ENCODE data around the gene TMEM147. TPM values are rescaled to one million over a fixed set of nuclear protein-coding genes. Genes with fewer than 3 reads are reported as not detected.

TMEM147 gene
- total and polyA plus RNA-seq, 10 of the 15 experiments (the other 5 are each of a cell fraction or from before 2014, with no cell fraction given): 53.4 to 145 (median 79.3) TPM

DNA sequence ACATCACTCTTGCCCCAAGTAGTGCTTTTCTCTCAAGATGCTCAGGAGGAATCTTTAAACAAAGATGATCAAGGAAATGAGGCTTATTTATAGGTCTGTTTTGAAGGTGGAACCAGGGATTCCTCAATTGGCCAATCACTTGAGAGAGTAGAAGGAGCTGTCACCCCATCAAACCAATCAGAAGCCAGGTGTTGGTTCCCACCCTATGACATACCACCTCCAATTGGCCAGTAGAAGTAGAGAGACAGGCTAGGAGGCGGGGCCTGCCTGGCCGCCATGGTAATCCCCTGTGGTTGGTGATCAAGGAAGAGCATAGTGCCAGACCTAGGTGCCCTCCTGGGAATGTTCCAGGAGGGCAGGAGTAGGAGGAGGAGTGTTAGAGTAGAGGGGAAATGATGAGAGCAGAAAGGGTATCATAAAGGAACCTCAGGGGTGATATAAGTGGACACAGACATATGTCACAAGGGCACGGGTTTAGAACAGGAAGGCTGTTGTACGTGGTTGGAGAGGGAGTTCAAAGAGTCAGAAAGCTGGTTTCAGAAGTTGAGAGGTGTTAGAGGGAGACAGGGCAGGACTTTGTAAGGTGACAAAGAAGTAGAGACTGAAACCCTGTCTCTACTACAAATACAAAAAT lies 51.1 kb downstream of the TMEM147 start (continued):
- no peak for TF ChIP-seq CEBPB (IDR thresholded peaks at IDR 0.05; ENCODE audit: borderline replicate concordance in 1 of 2, low read depth in 2 of 2, low read length in 2 of 2)
- TF ChIP-seq RAD21 (IDR thresholded peaks at IDR 0.05; ENCODE audit: insufficient read depth, low read depth, low read length): no peak
- TF ChIP-seq, protein P1, sequence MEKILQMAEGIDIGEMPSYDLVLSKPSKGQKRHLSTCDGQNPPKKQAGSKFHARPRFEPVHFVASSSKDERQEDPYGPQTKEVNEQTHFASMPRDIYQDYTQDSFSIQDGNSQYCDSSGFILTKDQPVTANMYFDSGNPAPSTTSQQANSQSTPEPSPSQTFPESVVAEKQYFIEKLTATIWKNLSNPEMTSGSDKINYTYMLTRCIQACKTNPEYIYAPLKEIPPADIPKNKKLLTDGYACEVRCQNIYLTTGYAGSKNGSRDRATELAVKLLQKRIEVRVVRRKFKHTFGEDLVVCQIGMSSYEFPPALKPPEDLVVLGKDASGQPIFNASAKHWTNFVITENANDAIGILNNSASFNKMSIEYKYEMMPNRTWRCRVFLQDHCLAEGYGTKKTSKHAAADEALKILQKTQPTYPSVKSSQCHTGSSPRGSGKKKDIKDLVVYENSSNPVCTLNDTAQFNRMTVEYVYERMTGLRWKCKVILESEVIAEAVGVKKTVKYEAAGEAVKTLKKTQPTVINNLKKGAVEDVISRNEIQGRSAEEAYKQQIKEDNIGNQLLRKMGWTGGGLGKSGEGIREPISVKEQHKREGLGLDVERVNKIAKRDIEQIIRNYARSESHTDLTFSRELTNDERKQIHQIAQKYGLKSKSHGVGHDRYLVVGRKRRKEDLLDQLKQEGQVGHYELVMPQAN (conservative IDR thresholded peaks at IDR 0.05): no peak
- 0 out of 2 replicates have a peak, but pooled peaks have one; percentile 18 for TF ChIP-seq MXI1 (IDR thresholded peaks at IDR 0.05; ENCODE audit: low read depth, low read length)
- no peak for TF ChIP-seq IRF4 (IDR thresholded peaks at IDR 0.05; ENCODE audit: low read depth, low read length)
- TF ChIP-seq DPF2 (IDR thresholded peaks at IDR 0.05): peak; percentile 64; the same call in 1 of the 2 replicates
- TF ChIP-seq, protein P2, sequence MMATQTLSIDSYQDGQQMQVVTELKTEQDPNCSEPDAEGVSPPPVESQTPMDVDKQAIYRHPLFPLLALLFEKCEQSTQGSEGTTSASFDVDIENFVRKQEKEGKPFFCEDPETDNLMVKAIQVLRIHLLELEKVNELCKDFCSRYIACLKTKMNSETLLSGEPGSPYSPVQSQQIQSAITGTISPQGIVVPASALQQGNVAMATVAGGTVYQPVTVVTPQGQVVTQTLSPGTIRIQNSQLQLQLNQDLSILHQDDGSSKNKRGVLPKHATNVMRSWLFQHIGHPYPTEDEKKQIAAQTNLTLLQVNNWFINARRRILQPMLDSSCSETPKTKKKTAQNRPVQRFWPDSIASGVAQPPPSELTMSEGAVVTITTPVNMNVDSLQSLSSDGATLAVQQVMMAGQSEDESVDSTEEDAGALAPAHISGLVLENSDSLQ (IDR thresholded peaks at IDR 0.05): peak; percentile 97
- peak; percentile 48 for TF ChIP-seq FOS (IDR thresholded peaks at IDR 0.05; ENCODE audit: borderline replicate concordance, extremely low read depth, insufficient read length)
- TF ChIP-seq, protein P3, sequence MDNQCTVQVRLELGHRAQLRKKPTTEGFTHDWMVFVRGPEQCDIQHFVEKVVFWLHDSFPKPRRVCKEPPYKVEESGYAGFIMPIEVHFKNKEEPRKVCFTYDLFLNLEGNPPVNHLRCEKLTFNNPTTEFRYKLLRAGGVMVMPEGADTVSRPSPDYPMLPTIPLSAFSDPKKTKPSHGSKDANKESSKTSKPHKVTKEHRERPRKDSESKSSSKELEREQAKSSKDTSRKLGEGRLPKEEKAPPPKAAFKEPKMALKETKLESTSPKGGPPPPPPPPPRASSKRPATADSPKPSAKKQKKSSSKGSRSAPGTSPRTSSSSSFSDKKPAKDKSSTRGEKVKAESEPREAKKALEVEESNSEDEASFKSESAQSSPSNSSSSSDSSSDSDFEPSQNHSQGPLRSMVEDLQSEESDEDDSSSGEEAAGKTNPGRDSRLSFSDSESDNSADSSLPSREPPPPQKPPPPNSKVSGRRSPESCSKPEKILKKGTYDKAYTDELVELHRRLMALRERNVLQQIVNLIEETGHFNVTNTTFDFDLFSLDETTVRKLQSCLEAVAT (IDR thresholded peaks at IDR 0.05): no peak
- TF ChIP-seq, protein P4, sequence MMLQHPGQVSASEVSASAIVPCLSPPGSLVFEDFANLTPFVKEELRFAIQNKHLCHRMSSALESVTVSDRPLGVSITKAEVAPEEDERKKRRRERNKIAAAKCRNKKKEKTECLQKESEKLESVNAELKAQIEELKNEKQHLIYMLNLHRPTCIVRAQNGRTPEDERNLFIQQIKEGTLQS (IDR thresholded peaks at IDR 0.05; ENCODE audit: borderline replicate concordance, extremely low read depth, low read depth, low read length): no peak
- TF ChIP-seq, protein P5, sequence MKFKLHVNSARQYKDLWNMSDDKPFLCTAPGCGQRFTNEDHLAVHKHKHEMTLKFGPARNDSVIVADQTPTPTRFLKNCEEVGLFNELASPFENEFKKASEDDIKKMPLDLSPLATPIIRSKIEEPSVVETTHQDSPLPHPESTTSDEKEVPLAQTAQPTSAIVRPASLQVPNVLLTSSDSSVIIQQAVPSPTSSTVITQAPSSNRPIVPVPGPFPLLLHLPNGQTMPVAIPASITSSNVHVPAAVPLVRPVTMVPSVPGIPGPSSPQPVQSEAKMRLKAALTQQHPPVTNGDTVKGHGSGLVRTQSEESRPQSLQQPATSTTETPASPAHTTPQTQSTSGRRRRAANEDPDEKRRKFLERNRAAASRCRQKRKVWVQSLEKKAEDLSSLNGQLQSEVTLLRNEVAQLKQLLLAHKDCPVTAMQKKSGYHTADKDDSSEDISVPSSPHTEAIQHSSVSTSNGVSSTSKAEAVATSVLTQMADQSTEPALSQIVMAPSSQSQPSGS (IDR thresholded peaks at IDR 0.05; ENCODE audit: low read length): no peak
- TF ChIP-seq BCL11A (IDR thresholded peaks at IDR 0.05; ENCODE audit: low read depth, low read length): no peak
- TF ChIP-seq, protein P6, sequence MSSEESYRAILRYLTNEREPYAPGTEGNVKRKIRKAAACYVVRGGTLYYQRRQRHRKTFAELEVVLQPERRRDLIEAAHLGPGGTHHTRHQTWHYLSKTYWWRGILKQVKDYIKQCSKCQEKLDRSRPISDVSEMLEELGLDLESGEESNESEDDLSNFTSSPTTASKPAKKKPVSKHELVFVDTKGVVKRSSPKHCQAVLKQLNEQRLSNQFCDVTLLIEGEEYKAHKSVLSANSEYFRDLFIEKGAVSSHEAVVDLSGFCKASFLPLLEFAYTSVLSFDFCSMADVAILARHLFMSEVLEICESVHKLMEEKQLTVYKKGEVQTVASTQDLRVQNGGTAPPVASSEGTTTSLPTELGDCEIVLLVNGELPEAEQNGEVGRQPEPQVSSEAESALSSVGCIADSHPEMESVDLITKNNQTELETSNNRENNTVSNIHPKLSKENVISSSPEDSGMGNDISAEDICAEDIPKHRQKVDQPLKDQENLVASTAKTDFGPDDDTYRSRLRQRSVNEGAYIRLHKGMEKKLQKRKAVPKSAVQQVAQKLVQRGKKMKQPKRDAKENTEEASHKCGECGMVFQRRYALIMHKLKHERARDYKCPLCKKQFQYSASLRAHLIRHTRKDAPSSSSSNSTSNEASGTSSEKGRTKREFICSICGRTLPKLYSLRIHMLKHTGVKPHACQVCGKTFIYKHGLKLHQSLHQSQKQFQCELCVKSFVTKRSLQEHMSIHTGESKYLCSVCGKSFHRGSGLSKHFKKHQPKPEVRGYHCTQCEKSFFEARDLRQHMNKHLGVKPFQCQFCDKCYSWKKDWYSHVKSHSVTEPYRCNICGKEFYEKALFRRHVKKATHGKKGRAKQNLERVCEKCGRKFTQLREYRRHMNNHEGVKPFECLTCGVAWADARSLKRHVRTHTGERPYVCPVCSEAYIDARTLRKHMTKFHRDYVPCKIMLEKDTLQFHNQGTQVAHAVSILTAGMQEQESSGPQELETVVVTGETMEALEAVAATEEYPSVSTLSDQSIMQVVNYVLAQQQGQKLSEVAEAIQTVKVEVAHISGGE (CRISPR knock-in tag; IDR thresholded peaks at IDR 0.05): no peak
- TF ChIP-seq STAT1 (conservative IDR thresholded peaks at IDR 0.05): no peak
- TF ChIP-seq, protein P7, sequence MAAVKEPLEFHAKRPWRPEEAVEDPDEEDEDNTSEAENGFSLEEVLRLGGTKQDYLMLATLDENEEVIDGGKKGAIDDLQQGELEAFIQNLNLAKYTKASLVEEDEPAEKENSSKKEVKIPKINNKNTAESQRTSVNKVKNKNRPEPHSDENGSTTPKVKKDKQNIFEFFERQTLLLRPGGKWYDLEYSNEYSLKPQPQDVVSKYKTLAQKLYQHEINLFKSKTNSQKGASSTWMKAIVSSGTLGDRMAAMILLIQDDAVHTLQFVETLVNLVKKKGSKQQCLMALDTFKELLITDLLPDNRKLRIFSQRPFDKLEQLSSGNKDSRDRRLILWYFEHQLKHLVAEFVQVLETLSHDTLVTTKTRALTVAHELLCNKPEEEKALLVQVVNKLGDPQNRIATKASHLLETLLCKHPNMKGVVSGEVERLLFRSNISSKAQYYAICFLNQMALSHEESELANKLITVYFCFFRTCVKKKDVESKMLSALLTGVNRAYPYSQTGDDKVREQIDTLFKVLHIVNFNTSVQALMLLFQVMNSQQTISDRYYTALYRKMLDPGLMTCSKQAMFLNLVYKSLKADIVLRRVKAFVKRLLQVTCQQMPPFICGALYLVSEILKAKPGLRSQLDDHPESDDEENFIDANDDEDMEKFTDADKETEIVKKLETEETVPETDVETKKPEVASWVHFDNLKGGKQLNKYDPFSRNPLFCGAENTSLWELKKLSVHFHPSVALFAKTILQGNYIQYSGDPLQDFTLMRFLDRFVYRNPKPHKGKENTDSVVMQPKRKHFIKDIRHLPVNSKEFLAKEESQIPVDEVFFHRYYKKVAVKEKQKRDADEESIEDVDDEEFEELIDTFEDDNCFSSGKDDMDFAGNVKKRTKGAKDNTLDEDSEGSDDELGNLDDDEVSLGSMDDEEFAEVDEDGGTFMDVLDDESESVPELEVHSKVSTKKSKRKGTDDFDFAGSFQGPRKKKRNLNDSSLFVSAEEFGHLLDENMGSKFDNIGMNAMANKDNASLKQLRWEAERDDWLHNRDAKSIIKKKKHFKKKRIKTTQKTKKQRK (IDR thresholded peaks at IDR 0.05; ENCODE audit: low read depth, low read length): peak; percentile 68

Measured in GM12878 (cell line).